ENCODE measurements around the gene GCHFR. TPM values are rescaled to one million over a fixed set of nuclear protein-coding genes. Genes with fewer than 3 reads are reported as not detected.

The GCHFR gene
- polyA plus RNA-seq, 1 donor from 2014 or later, result 7.2 TPM

DNA sequence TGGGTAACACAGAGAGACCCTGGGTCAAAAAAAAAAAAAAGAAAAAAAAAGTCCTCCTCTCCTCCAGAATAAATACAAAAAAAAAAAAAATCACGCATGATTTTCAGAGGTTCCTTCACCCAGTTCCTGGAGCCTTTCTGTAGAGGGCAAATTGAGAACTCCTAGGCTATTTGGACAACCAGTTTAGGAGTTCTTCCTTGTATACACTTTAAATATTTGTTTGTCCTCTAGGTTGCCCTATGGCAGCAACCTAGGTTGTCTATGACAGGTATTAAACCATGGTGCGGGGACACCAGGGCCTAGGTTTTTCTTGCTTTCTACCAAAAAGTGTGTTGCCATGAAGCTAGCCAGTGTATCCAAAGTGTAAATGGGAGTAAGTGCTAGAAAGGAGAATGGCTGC is 39.2 kb downstream of the GCHFR start:
- H3F3A ChIP-seq (ENCODE audit: insufficient read depth, low read length, poor library complexity, severe bottlenecking), result no peaks in the 10 kb centered on the region
- H3K27me3 ChIP-seq (ENCODE audit: insufficient read depth, low read depth, low read length), result no peaks in the 10 kb centered on the region
- no peaks in the 10 kb centered on the region for H4K20me1 ChIP-seq (ENCODE audit: insufficient read depth)
- H3K9me2 ChIP-seq (ENCODE audit: insufficient read depth, low read length), result no peaks in the 10 kb centered on the region
- no peak overlapping the region for H3K27ac ChIP-seq (ENCODE audit: low read length)
- TF ChIP-seq POLR2AphosphoS5 (IDR thresholded peaks at IDR 0.05), result no peak
- TF ChIP-seq RAD21 (conservative IDR thresholded peaks at IDR 0.05), result no peak
- peaks cover 3% of the 10 kb centered on the region for H3K79me2 ChIP-seq (replicated peaks; ENCODE audit: insufficient read depth, low read length)
- no peak overlapping the region for H3K9ac ChIP-seq (ENCODE audit: low read length)
- no peaks in the 10 kb centered on the region for H3K9me3 ChIP-seq (ENCODE audit: low read length)
- H3K4me3 ChIP-seq (ENCODE audit: low read length), result no peak overlapping the region
- peaks cover 1% of the 10 kb centered on the region for H3K36me3 ChIP-seq (ENCODE audit: insufficient read depth, low read length)
- H3K4me2 ChIP-seq (ENCODE audit: low read length), result no peak overlapping the region
- no peak overlapping the region for H2AFZ ChIP-seq (ENCODE audit: low read depth, low read length)

- H3K79me2 ChIP-seq (replicated peaks; ENCODE audit: insufficient read depth, low read length), result peaks cover 3% of the 10 kb centered on the region
These were observed 39.8 kb downstream of the GCHFR start for GRCh38 chr15:40803688-40804087.

More at GRCh38 chr15:40803688-40804087, 39.8 kb downstream of the GCHFR start:
- H4K20me1 ChIP-seq (ENCODE audit: insufficient read depth), result no peaks in the 10 kb centered on the region
- TF ChIP-seq REST (IDR thresholded peaks at IDR 0.05; ENCODE audit: borderline replicate concordance) (no peak), MXI1 (conservative IDR thresholded peaks at IDR 0.05; ENCODE audit: poor library complexity, severe bottlenecking) (no peak), CTCF (IDR thresholded peaks at IDR 0.05; ENCODE audit: poor library complexity, severe bottlenecking) (no peak), EP300 (conservative IDR thresholded peaks at IDR 0.05; ENCODE audit: poor library complexity, severe bottlenecking) (no peak), POLR2AphosphoS5 (IDR thresholded peaks at IDR 0.05) (no peak), EZH2 (IDR thresholded peaks at IDR 0.05; ENCODE audit: borderline replicate concordance, insufficient read depth, low read length, poor library complexity, severe bottlenecking) (no peak)
- no peaks in the 10 kb centered on the region for H3K36me3 ChIP-seq (ENCODE audit: insufficient read depth, low read length)
- no peak overlapping the region for H3K4me2 ChIP-seq (ENCODE audit: low read length)
- no peaks in the 10 kb centered on the region for H3F3A ChIP-seq (ENCODE audit: insufficient read depth, low read length, poor library complexity, severe bottlenecking)
- H3K9me2 ChIP-seq (ENCODE audit: insufficient read depth, low read length), result no peaks in the 10 kb centered on the region
- H2AFZ ChIP-seq (ENCODE audit: low read depth, low read length), result no peak overlapping the region
- H3K27me3 ChIP-seq (ENCODE audit: insufficient read depth, low read depth, low read length), result no peaks in the 10 kb centered on the region
- H3K4me3 ChIP-seq (ENCODE audit: low read length), result no peak overlapping the region
- H3K27ac ChIP-seq (ENCODE audit: low read length), result no peak overlapping the region
- H3K9me3 ChIP-seq (ENCODE audit: low read length), result no peaks in the 10 kb centered on the region
- H3K9ac ChIP-seq (ENCODE audit: low read length), result no peak overlapping the region

Data from neural cell (in vitro differentiated cells).